ENCODE data around the gene KAT6B.
A peak's percentile ranks its signal among the peaks of the same experiment; 100 is the strongest.

GRCh38 chr10:74826142-74827044 lies at the start of gene KAT6B:
- TF ChIP-seq POLR2AphosphoS5 (IDR thresholded peaks at IDR 0.05): peak; percentile 69 to 71
- peak; percentile 3 to 24 (median 17) for TF ChIP-seq CTCF (IDR thresholded peaks at IDR 0.05)
